Gastrocnemius medialis (tissue), 4 donors: ENCODE measurements around the gene DCC. TPM values are rescaled to one million over a fixed set of nuclear protein-coding genes. Genes with fewer than 3 reads are reported as not detected.

Source experiments
- ATAC-seq, 2 donors: fragments of 150-250 bp; one replicate each; pipeline ENCODE4 v1.9.1; 2016
- DNase-seq, 2 donors: peaks; one replicate each; pipeline ENCODE4 v3.0.0-alpha.2; 2019
- H3K27ac ChIP-seq, 4 donors: fragments of 200-600 bp; sonication (generic); 1 replicate in 1 of 4; 2 replicates in 3 of 4; pipeline ENCODE4 v1.5.1; 2016 to 2018; ENCODE audit warnings: mild to moderate bottlenecking in 2 of 4, moderate library complexity in 1 of 4
- H3K27me3 ChIP-seq, 3 donors: fragments of 200-600 bp; sonication (generic) in 2 of 3; 1 replicate in 1 of 3; 2 replicates in 2 of 3; pipeline versions ENCODE4 v1.5.1 to v1.6.0; 2016 to 2019; ENCODE audit warnings: mild to moderate bottlenecking in 1 of 3, moderate library complexity in 1 of 3
- H3K36me3 ChIP-seq, 2 donors: fragments of 200-600 bp; sonication (generic) in 1 of 2; one replicate each; pipeline ENCODE4 v1.5.1; 2017 to 2018
- H3K4me1 ChIP-seq, 2 donors: fragments of 200-600 bp; sonication (generic) in 1 of 2; one replicate each; pipeline ENCODE4 v1.5.1; 2016 to 2017; ENCODE audit warnings: mild to moderate bottlenecking in 2 of 2
- H3K4me3 ChIP-seq, 4 donors: fragments of 200-600 bp; sonication (generic) in 3 of 4; 1 replicate in 1 of 4; 2 replicates in 3 of 4; pipeline ENCODE4 v1.5.1; 2016 to 2019; ENCODE audit warnings: mild to moderate bottlenecking in 2 of 4
- H3K9me3 ChIP-seq, 3 donors: fragments of 200-600 bp; sonication (generic) in 2 of 3; 1 replicate in 1 of 3; 2 replicates in 2 of 3; pipeline ENCODE4 v1.5.1; 2016 to 2019
- POLR2A ChIP-seq, 2 donors: fragments of 450-650 bp; IDR thresholded peaks; one replicate each; pipeline ENCODE4 v1.6.1; 2017; ENCODE audit warnings: antibody characterized with exemption in 2 of 2, mild to moderate bottlenecking in 2 of 2, moderate library complexity in 2 of 2
- in situ Hi-C, 4 donors: fragments of 200-750 bp; cut with MboI; loops; one replicate each; pipeline versions ENCODE4 v1.15.0 to v1.8.0; 2017; ENCODE audit warnings: low sequenced_read_pairs in 4 of 4
- intact Hi-C: fragments of 100-400 bp; cut with DNase I; formaldehyde crosslinking; loops from one replicate; pipeline ENCODE4 v1.15.1; 2023; ENCODE audit warnings: low total_unique reads
- total RNA-seq, 4 donors: library from RNA; depleted of rRNA; stranded (reverse); fragments of >200 nt; gene quantifications; one replicate each; pipeline versions ENCODE4 v1.1.0 to v1.2.3, GENCODE V29; 2016
- TF ChIP-seq, protein P1 (sequence below), 5 experiments: fragments of 450-650 bp in 3 of 5; fragments of 200-600 bp in 2 of 5; sonication (generic) in 2 of 5; IDR thresholded peaks in 4 of 5; conservative IDR thresholded peaks in 1 of 5; 1 replicate in 4 of 5; 2 replicates in 1 of 5; pipeline ENCODE4 v1.5.1; 2016 to 2019; ENCODE audit warnings: antibody characterized with exemption in 5 of 5, mild to moderate bottlenecking in 3 of 5, moderate library complexity in 3 of 5

DCC gene
- total RNA-seq, 4 donors from 2014 or later, result not detected

DNA sequence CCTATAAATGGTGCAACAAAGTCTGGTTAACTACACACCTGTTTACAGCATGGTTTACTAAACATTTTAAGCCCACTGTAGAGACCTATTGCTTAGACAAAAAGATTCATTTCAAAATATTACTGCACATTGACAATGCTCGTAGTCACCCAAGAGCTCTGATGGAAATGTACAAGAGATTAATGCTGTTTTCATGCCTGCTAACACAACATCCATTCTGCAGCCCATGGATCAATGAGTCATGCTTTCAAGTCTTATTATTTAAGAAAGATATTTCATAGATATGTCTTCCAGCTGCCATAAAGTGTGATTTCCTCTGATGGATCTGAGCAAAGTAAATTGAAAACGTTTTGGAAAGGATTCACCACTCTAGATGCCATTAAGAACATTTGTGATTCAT, 1103.3 kb downstream of the DCC start:
- TF ChIP-seq, protein P1, sequence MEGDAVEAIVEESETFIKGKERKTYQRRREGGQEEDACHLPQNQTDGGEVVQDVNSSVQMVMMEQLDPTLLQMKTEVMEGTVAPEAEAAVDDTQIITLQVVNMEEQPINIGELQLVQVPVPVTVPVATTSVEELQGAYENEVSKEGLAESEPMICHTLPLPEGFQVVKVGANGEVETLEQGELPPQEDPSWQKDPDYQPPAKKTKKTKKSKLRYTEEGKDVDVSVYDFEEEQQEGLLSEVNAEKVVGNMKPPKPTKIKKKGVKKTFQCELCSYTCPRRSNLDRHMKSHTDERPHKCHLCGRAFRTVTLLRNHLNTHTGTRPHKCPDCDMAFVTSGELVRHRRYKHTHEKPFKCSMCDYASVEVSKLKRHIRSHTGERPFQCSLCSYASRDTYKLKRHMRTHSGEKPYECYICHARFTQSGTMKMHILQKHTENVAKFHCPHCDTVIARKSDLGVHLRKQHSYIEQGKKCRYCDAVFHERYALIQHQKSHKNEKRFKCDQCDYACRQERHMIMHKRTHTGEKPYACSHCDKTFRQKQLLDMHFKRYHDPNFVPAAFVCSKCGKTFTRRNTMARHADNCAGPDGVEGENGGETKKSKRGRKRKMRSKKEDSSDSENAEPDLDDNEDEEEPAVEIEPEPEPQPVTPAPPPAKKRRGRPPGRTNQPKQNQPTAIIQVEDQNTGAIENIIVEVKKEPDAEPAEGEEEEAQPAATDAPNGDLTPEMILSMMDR (IDR thresholded peaks at IDR 0.05 in 4 of 5, conservative IDR thresholded peaks at IDR 0.05 in 1 of 5), result no peak
- no peak for TF ChIP-seq POLR2A (IDR thresholded peaks at IDR 0.05)
- ATAC-seq (no peak), DNase-seq (no peak)
- no peaks in the 10 kb centered on the region for H3K9me3 ChIP-seq
- no peaks in the 10 kb centered on the region for H3K36me3 ChIP-seq
- no peaks in the 10 kb centered on the region for H3K4me1 ChIP-seq
- in situ Hi-C loops, result no loop called here
- no peaks in the 10 kb centered on the region for H3K27me3 ChIP-seq
- H3K27ac ChIP-seq, result no peak overlapping the region
- intact Hi-C loops, result no loop called here
- no peak overlapping the region for H3K4me3 ChIP-seq

DNA sequence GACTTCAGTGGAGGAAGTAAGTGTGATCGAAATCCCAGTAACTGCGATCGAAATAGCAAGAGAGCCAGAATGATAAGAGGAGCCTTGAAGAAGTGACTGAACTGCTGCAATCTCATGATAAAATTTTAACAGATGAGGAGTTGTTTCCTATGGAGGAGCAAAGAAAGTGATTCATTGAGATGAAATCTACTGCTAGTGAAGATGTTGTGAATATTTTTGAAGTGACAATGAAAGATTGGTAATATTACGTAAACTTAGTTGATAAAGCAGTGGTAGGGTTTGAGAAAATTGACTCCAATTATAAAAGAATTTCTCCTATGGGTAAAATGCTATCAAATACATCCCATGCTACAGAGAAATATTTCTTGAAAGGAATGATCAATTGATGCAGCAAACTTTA, 1103.8 kb downstream of the DCC start:
- no peak overlapping the region for H3K4me3 ChIP-seq
- no peaks in the 10 kb centered on the region for H3K36me3 ChIP-seq
- ATAC-seq (no peak), DNase-seq (no peak)
- H3K4me1 ChIP-seq, result no peaks in the 10 kb centered on the region
- TF ChIP-seq POLR2A (IDR thresholded peaks at IDR 0.05), result no peak
- TF ChIP-seq, protein P1 (IDR thresholded peaks at IDR 0.05 in 4 of 5, conservative IDR thresholded peaks at IDR 0.05 in 1 of 5), result no peak
- H3K27me3 ChIP-seq, result no peaks in the 10 kb centered on the region
- no peaks in the 10 kb centered on the region for H3K9me3 ChIP-seq
- in situ Hi-C loops, result no loop called here
- intact Hi-C loops, result no loop called here
- no peak overlapping the region for H3K27ac ChIP-seq

DNA sequence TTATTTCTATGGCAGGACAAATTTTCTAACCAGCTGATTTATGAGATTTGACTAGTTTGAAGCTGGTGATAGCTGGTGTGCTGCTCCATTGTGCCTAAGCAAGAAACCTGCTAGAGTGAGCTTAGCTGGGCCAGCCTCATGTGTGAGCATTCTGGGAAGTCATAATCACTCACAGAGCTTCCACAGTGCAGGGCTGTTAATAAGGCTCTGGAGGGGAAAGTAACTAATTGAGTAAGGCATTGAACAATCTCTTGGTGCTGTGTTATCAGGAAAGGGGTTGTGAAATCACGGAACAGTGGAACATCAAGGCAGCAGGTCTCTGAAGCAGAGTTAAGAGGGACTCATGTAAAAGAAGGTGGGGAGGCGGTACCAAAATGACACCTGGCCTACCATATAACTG, 1111.9 kb downstream of the DCC start:
- no peak overlapping the region for H3K27ac ChIP-seq
- TF ChIP-seq, protein P1 (IDR thresholded peaks at IDR 0.05 in 4 of 5, conservative IDR thresholded peaks at IDR 0.05 in 1 of 5), result no peak
- no peak for TF ChIP-seq POLR2A (IDR thresholded peaks at IDR 0.05)
- no peaks in the 10 kb centered on the region for H3K27me3 ChIP-seq
- H3K9me3 ChIP-seq, result no peaks in the 10 kb centered on the region
- in situ Hi-C loops (no loop called here), intact Hi-C loops (no loop called here)
- H3K4me1 ChIP-seq, result no peaks in the 10 kb centered on the region
- DNase-seq (no peak), ATAC-seq (no peak)
- no peaks in the 10 kb centered on the region for H3K36me3 ChIP-seq
- no peak overlapping the region for H3K4me3 ChIP-seq

DNA sequence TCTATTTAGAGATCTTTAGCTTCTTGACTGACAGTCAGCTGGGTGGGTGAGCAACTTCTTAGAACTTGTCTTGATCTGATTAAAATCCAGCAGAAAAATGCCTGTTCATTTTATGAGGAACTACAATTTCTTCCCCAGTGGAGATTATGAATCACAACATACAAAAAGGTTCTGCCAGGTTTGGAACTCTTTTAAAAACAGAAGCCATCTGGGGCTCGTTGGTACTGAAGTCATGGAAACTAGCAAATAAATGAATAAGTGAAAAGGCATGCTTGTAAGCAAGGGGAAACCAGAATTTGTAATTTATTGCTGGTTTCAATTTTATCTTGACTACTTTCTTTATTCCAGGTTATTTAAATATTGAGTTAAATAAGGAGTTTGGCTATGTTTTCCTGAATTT, 1117.1 kb downstream of the DCC start:
- intact Hi-C loops (no loop called here), in situ Hi-C loops (no loop called here)
- Histone ChIP-seq H3K4me1 (peaks cover 0 to 7% of the 10 kb centered on the region in 2 donors), H3K36me3 (no peaks in the 10 kb centered on the region), H3K4me3 (no peak overlapping the region), H3K9me3 (no peaks in the 10 kb centered on the region), H3K27ac (no peak overlapping the region), H3K27me3 (no peaks in the 10 kb centered on the region)
- TF ChIP-seq, protein P1 (IDR thresholded peaks at IDR 0.05 in 4 of 5, conservative IDR thresholded peaks at IDR 0.05 in 1 of 5), result no peak
- no peak for TF ChIP-seq POLR2A (IDR thresholded peaks at IDR 0.05)
- DNase-seq, result no peak
- no peak for ATAC-seq

DNA sequence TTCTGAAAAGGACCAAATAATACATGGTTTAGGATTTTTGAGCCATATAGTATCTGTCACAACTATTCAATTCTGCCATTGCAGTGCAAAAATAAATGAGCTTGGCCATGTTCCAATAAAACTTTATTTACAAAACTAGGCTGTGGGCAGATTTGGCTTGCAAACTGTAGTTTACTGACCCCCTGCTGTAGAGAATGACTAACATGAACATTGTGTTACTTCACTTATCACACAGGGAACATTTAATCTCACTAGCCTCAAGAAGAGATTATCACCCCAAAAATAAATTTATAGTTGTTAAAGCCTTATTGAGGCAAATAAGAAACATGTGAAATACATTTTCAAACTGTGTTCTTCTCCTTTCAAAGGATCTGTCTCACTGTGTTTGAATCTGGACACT, 1118.3 kb downstream of the DCC start:
- Histone ChIP-seq H3K27ac (no peak overlapping the region), H3K36me3 (no peaks in the 10 kb centered on the region), H3K4me1 (peaks cover 0 to 7% of the 10 kb centered on the region in 2 donors), H3K4me3 (no peak overlapping the region), H3K9me3 (no peaks in the 10 kb centered on the region), H3K27me3 (no peaks in the 10 kb centered on the region)
- TF ChIP-seq, protein P1 (IDR thresholded peaks at IDR 0.05 in 4 of 5, conservative IDR thresholded peaks at IDR 0.05 in 1 of 5), result no peak
- TF ChIP-seq POLR2A (IDR thresholded peaks at IDR 0.05), result no peak
- intact Hi-C loops (no loop called here), in situ Hi-C loops (no loop called here)
- no peak for ATAC-seq
- no peak for DNase-seq
